ENCODE measurements around the gene GRM8.

GRCh38 chr7:126524967-126525366 lies 727.8 kb downstream of the GRM8 start:
- TF ChIP-seq EZH2 (IDR thresholded peaks at IDR 0.05; ENCODE audit: insufficient read depth, poor library complexity, severe bottlenecking) = no peak
- TF ChIP-seq EZH2phosphoT487 (IDR thresholded peaks at IDR 0.05; ENCODE audit: insufficient read depth, low read depth) = no peak

Data from GM23248 (cell line).